ENCODE measurements around the gene IRF2BPL.
"Not testable (repeated sequence)": the region's sequence is repeated elsewhere in the genome, so short reads cannot be mapped to it uniquely, and the experiment has no call there.

IRF2BPL gene

DNA sequence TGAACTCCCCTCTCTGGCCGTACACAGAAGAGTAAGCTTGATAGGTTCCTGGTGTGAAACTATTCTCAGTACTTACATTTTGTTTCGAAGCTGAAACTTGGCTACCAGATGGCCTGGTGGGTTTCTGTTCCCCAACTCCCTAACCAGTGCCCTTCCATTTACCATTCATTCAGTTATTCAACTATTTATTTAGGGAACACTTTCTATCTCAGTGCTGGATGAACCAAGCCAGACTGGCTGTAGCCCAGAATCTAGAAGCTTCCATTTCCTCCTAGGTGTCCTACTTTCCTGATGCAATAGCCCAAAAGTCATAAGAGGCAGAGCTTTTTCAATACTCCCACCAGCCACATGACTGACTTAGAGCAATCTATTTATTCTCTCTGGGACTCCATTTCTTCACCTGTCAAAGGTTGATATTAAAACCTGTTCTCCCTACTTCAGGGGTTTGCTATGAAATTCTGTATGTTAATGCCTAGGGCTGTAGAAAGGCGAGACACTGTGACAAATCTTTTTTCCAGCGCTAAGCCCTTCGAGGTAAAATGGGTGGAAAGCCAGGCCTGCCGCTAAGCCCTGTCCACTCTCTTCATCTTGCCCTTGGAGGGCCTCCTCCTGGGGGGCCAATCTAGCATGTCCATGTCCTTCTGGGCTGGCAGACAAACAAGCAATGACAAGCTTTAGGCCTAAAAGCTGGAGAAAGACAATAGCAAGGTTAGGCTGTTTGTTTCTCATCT is 8.1 kb upstream of the IRF2BPL start:
- no peak overlapping the region for H3K4me3 ChIP-seq (ENCODE audit: low read depth, low read length)

- no peak overlapping the region for H3K4me3 ChIP-seq (ENCODE audit: low read depth, low read length)
Measured at GRCh38 chr14:77035267-77035666, 6.8 kb upstream of the IRF2BPL start.

DNA sequence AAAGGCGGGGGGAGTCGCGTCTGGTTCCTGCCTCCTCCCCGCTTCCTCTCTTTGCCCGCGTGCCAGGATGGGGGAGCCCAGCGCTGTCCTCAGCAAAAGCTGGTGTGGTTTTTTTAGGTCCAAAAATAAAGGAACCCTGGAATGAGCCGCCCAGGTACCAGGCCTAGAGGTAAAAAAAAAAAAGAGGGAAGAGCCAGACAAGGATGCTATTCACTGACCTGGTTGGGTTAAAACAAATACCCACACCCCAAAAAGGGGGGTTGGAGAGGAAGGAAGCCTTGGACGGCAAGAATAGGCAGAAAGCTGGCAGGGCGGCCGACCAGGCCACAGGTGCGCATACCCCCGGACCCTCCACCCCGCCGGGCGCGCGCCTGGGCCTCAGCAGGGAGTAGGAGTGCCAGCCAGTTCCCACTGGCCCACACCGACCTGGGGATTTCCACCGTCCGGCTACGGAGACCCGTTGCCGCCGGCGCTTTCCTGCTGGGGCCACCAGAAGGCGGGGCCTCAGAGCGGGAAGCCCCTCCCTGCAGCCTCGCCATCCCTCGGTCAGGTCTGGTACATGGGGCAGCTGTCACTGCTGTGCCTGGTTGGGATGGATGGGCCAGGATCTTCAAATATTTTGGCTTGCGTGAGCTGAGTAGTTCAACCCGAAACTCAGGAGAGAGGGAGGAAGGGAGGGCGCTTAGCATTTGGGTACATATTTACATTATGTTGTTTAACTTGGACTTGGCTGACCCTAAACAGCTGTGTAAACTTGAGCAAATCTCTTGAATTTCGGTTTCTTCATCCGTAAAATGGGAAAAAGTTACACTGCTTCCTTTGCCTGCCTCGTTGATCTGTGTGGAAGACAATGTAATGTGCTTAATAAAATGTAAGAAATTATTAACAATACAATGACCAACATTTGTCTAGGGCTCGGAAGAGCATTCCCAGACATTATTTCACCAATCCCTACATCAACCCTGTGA is 5.4 kb upstream of the IRF2BPL start:
- H3K4me3 ChIP-seq (ENCODE audit: low read depth, low read length): peak overlapping the region; percentile 30

- H3K4me3 ChIP-seq (ENCODE audit: low read depth, low read length): peak overlapping the region; percentile 30
Measured at GRCh38 chr14:77032844-77033621, 4.5 kb upstream of the IRF2BPL start.

- H3K4me3 ChIP-seq (ENCODE audit: low read depth, low read length): peak overlapping the region; percentile 25
Measured at GRCh38 chr14:77032491-77032843, 4.0 kb upstream of the IRF2BPL start.

GRCh38 chr14:77031759-77032490 is 3.4 kb upstream of the IRF2BPL start:
- H3K4me3 ChIP-seq (ENCODE audit: low read depth, low read length): no peak overlapping the region

DNA sequence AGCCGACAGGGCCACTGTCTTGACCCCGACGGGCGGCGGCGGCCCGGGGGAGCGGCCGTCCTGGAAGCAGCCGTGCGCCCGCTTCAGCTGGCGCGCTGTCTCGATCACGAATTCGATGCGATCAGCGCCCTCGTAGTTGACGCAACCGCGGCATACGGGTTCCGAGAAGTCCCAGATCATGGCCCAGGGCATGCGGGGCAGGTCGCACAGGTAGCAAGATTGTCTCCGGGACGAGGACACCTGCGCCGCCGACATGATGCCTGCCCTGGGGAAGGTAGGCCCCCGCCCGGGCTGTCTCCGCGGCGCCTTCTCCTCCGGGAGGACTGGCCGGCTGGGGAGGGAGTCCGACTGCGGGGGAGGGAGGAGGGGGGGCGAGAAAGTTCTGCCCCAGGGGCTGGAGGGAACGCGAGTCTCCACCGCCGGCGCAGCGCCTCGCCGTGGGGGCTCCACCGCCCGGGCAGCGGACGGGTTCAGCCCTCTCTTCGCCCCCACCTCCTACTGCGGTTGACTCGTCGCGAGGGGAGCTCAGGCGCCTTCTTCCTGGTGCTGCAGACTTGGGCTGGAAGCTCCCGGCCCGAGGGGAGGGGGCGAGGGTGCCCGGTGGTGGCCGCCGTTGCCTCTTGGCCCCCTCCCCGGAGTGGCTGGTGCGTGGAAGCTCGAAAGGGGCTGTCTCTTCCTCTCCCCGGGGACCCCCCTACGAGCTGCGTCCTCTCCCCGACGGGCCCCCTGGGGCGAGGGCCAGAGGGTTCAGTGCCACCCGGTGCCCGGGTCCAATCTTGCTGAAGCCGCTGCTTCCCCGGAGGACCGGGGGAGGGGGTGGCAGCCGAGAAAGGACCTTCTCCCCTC is 747 bp downstream of the IRF2BPL start:
- H3K4me3 ChIP-seq (ENCODE audit: low read depth, low read length): peak overlapping the region; percentile 94

DNA sequence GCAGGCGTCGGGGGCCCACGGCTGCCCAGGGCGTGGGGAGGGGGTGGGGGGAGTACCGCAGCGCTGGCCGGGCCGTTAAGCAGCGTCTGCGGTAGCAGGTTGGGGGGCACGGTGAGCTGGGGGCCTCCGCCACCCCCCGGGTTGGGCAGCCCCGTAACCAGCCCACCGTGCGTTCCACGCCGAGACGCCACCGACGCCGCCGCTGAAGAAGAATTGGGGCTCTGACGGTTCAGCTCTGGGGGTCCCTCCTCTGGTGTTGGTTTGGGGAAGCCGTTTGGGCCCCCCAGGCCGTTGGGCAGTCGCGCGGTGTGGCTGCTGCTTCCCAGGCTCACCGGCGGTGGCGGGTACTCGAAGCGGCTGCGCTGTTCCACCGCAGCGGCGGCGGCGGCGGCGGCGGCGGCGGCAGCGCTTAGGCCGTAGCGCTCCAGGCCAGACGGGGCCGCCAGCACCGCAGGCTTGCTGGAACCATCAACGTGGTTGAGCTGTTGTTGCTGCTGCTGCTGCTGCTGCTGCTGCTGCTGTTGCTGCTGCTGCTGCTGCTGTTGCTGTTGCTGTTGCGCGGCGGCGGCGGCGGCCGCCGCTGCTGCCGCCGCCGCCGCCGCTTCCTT is 1.5 kb downstream of the IRF2BPL start:
- peak overlapping the region; percentile 94 for H3K4me3 ChIP-seq (ENCODE audit: low read depth, low read length)

DNA sequence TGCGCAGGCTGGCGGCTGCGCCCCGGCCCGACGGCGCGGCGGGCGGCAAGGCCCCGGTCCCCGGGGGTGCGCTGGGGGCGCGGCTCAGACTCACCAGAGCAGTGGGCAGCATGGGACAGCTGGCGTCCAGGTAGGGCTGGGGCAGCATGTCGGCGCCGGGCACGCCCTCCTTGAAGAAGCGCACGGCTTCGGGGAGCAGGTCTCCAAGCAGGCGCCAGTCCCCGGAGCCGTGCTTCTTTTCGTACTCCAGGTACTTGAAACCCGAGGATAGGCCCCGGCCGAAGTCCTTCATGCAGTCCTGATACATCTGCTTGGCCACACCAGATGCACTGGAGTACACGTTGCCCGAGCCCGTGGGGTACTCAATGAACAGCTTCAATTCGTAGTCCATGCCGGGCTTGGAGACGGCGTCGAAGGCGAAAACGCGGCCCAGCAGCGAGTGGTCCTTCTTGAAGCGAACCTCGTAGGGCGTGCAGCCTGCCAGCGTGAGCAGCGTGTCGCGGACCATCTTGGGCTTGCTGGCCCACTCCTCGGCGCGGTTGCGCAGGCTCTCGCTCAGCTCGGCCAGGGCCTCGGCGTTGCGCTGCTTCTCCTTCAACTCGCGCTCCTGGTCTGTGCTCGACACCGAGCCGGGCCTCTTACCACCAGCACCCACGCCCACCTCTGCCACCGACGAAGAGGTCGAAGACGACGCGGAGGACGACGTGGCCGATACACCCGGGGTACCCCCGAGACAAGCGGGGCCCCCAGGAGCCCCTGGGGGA is 2.2 kb downstream of the IRF2BPL start:
- H3K4me3 ChIP-seq (ENCODE audit: low read depth, low read length): peak overlapping the region; percentile 94

GRCh38 chr14:77025744-77026165 is 2.8 kb downstream of the IRF2BPL start:
- H3K4me3 ChIP-seq (ENCODE audit: low read depth, low read length): peak overlapping the region; percentile 94

DNA sequence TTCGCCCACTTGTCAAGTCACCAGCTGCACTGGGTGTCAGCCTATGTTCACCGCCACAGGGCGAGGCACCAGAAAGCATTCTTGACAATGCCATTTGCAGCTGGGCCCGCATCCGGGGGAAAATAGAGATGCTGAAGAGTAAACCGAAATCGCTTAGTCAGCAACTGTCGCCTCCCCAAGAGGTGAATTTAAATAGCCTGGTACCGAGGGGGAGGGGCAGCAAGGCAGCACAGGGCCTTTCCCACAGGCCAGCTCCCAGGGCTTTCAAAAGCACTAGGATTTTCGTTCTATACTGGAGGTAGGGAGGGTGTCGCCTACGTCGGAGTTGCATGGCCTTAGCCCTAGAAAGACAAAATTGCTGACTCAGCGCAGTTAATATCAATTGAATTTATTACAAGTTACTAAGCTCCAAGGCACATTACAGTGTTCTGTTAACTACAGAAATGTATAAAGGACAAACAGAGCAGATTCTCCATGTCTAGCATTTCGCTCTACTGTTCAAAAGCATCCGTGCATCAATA is 4.3 kb downstream of the IRF2BPL start:
- H3K4me3 ChIP-seq (ENCODE audit: low read depth, low read length): peak overlapping the region; percentile 94

DNA sequence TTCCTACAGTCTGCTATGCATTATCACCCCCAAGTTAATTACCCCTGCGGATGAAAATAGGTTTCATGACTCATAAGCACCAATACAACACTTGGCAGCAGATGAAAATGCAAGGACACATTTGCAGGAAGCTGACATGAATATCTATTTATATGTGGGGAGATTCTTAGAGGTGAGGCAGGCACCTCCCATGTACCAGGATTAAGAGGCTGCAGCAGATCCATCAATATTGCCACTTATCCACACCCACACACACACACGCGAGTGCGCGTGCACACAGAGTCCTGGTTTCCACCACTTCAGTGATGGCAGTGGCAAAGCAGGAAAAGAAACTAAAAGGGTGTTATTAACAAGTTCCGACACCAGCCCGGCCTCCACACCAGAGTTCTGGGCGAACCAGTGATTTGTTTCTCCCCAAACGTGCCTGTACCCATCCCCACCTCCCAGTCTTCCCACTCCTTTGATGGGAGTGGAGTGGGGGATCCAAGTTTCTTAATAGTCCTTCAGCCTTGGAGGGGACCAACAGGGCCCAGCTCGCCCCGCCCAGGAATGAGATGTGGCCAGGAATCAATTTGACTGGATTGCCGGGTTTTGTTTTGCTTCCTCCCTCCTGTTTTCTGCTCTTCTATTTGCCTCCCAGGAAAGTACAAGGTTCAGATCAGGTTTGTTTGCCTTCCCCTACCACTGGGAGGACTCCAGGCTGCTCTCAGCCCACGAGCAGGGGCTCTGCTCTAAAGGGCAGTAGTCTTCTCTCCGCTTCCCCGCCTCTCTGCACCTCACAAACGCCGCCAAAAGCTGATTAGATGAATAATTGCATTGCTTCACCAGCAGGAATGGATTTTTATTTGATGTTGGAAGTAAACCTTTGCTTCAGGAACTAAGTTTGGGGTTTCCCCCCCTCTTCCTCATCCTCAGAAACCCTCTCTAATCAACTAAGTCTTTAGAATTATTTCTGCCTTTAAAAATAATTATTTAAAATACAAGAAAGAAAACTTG is 5.2 kb downstream of the IRF2BPL start:
- H3K4me3 ChIP-seq (ENCODE audit: low read depth, low read length): no peak overlapping the region

DNA sequence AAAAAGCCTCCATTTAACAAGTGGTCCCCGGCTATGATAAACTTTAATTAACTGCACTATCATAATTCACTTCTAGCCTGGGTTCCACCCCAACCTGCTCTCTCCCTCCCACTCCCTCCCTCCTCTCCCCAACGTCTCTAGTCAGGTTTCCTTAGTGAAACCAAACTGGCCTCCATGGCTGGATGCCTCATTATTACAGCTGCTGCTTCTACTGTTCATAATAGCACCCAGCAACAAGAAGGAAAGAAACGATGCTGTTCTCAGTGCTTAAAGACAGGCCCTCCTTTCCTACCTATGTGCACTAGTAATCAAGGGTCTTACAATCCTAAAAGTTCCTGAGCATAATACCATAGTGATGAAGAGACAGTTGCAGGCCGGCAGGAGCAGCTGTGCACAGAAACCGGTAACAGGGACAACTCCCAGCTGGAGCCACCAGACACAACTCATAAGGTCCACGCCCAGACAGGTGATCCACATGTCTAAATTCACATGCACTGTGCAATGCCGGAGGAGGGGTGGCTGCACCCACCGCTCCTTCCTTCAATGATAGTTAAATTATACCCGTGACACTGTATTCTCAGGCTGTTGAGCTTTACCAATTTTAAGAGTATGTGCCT is 6.2 kb downstream of the IRF2BPL start:
- no peak overlapping the region for H3K4me3 ChIP-seq (ENCODE audit: low read depth, low read length)

- not testable (repeated sequence) for H3K4me3 ChIP-seq (ENCODE audit: low read depth, low read length)
Measured at GRCh38 chr14:77021424-77021823, 7.1 kb downstream of the IRF2BPL start.

- no peak overlapping the region for H3K4me3 ChIP-seq (ENCODE audit: low read depth, low read length)
Measured at GRCh38 chr14:77018785-77019184, 9.7 kb downstream of the IRF2BPL start.

GRCh38 chr14:77017666-77018065 is 10.8 kb downstream of the IRF2BPL start:
- H3K4me3 ChIP-seq (ENCODE audit: low read depth, low read length): no peak overlapping the region

DNA sequence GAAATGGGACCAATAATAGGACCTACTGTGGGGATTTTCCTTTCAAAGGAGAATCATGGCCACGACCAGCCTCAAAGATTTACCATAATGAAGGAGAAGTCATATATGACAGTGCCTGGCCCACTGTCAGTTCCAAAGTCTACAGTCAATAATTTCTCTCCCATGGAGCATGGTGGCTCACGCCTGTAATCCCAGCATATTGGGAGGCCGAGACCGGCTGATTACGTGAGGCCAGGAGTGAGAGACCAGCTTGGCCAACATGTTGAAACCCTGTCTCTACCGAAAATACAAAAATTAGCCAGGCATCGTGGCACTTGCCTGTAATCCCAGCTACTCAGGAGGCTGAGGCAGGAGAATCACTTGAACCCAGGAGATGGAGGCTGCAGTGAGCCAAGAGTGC is 13.8 kb downstream of the IRF2BPL start:
- H3K4me3 ChIP-seq (ENCODE audit: low read depth, low read length): no peak overlapping the region

All from iPS-11a (cell line).